HG02943 (cell line): ENCODE results near the gene ARHGAP44.

ENCODE experiments used
- ATAC-seq: cut with Tn5 transposase; IDR thresholded peaks from one replicate; pipeline ENCODE4 v1.9.1; 2021; ENCODE audit warnings: mild to moderate bottlenecking, low read depth, moderate library complexity; ENCODE audit not compliant: unreplicated experiment

ARHGAP44 gene

GRCh38 chr17:12990041-12990808 is 200.9 kb downstream of the ARHGAP44 start:
- ATAC-seq: no peak

GRCh38 chr17:12990926-12991325 is 201.6 kb downstream of the ARHGAP44 start:
- no peak for ATAC-seq

- ATAC-seq: no peak
Observed at GRCh38 chr17:12992676-12993075, 203.4 kb downstream of the ARHGAP44 start.

GRCh38 chr17:12993631-12994030 is 204.3 kb downstream of the ARHGAP44 start:
- no peak for ATAC-seq

GRCh38 chr17:12994341-12995074 is 205.2 kb downstream of the ARHGAP44 start:
- no peak for ATAC-seq

GRCh38 chr17:12995106-12995895 is 206.0 kb downstream of the ARHGAP44 start:
- ATAC-seq: no peak

- no peak for ATAC-seq
Observed at GRCh38 chr17:12995896-12996295, 206.6 kb downstream of the ARHGAP44 start.

- ATAC-seq: no peak
Observed at GRCh38 chr17:12996357-12996756, 207.1 kb downstream of the ARHGAP44 start.

GRCh38 chr17:12996941-12997340 is 207.6 kb downstream of the ARHGAP44 start:
- ATAC-seq: no peak

- no peak for ATAC-seq
Observed at GRCh38 chr17:12998461-12998860, 209.2 kb downstream of the ARHGAP44 start.

GRCh38 chr17:12998874-12999273 is 209.6 kb downstream of the ARHGAP44 start:
- ATAC-seq: no peak

GRCh38 chr17:13000561-13000960 is 211.3 kb downstream of the ARHGAP44 start:
- no peak for ATAC-seq

GRCh38 chr17:13001991-13002615 is 212.8 kb downstream of the ARHGAP44 start:
- ATAC-seq: no peak

- ATAC-seq: no peak
Observed at GRCh38 chr17:13002761-13003453, 213.6 kb downstream of the ARHGAP44 start.

- ATAC-seq: no peak
Observed at GRCh38 chr17:13003454-13003851, 214.2 kb downstream of the ARHGAP44 start.

- no peak for ATAC-seq
Observed at GRCh38 chr17:13003927-13004326, 214.6 kb downstream of the ARHGAP44 start.

- no peak for ATAC-seq
Observed at GRCh38 chr17:13004336-13004735, 215.0 kb downstream of the ARHGAP44 start.

- no peak for ATAC-seq
Observed at GRCh38 chr17:13005530-13005929, 216.2 kb downstream of the ARHGAP44 start.

- ATAC-seq: no peak
Observed at GRCh38 chr17:13008461-13008860, 219.2 kb downstream of the ARHGAP44 start.

GRCh38 chr17:13010959-13011358 is 221.7 kb downstream of the ARHGAP44 start:
- ATAC-seq: no peak
